NCI-H2029 treated with DMSO at 0.1 percent for 48 hours (cell line): ENCODE measurements around the gene AGAP1.
"Not testable (repeated sequence)": the region's sequence is repeated elsewhere in the genome, so short reads cannot be mapped to it uniquely, and the experiment has no call there.

Source experiments
- DNase-seq: peaks from one replicate; lab custom pipeline; 2025; lab: John Stamatoyannopoulos, UW

AGAP1 gene

GRCh38 chr2:235945608-235946140, 451.8 kb downstream of the AGAP1 start:
- DNase-seq = no peak

- DNase-seq = no peak
Observed at GRCh38 chr2:235946590-235946989, 452.7 kb downstream of the AGAP1 start.

- DNase-seq = not testable (repeated sequence)
Observed at GRCh38 chr2:235947055-235947454, 453.2 kb downstream of the AGAP1 start.

GRCh38 chr2:235949567-235950472, 456.0 kb downstream of the AGAP1 start:
- DNase-seq = no peak

- DNase-seq = no peak
Observed at GRCh38 chr2:235950473-235950809, 456.6 kb downstream of the AGAP1 start.

- DNase-seq = no peak
Observed at GRCh38 chr2:235951493-235951892, 457.6 kb downstream of the AGAP1 start.

- no peak for DNase-seq
Observed at GRCh38 chr2:235951982-235952381, 458.1 kb downstream of the AGAP1 start.

GRCh38 chr2:235952714-235953113, 458.9 kb downstream of the AGAP1 start:
- DNase-seq = no peak

- DNase-seq = no peak
Observed at GRCh38 chr2:235954281-235954680, 460.4 kb downstream of the AGAP1 start.

- no peak for DNase-seq
Observed at GRCh38 chr2:235954888-235955480, 461.1 kb downstream of the AGAP1 start.

GRCh38 chr2:235955664-235956063, 461.8 kb downstream of the AGAP1 start:
- no peak for DNase-seq

- no peak for DNase-seq
Observed at GRCh38 chr2:235956281-235956970, 462.6 kb downstream of the AGAP1 start.

GRCh38 chr2:235957251-235957650, 463.4 kb downstream of the AGAP1 start:
- DNase-seq = no peak

- DNase-seq = no peak
Observed at GRCh38 chr2:235958221-235958930, 464.5 kb downstream of the AGAP1 start.

GRCh38 chr2:235958931-235959410, 465.1 kb downstream of the AGAP1 start:
- DNase-seq = no peak

- no peak for DNase-seq
Observed at GRCh38 chr2:235960011-235960715, 466.3 kb downstream of the AGAP1 start.

GRCh38 chr2:235960716-235961640, 467.1 kb downstream of the AGAP1 start:
- DNase-seq = no peak

- no peak for DNase-seq
Observed at GRCh38 chr2:235961711-235962110, 467.9 kb downstream of the AGAP1 start.

- DNase-seq = no peak
Observed at GRCh38 chr2:235963853-235964577, 470.2 kb downstream of the AGAP1 start.
